Epithelial cell of esophagus (primary cell): ENCODE results near the gene MED15.

ENCODE experiments used
- DNase-seq: peaks from one replicate; pipeline ENCODE4 v3.0.0; 2010; ENCODE audit warnings: low read depth
- H3K4me3 ChIP-seq: 2 replicates; pipeline ENCODE4 v1.5.1; 2011; ENCODE audit warnings: mild to moderate bottlenecking, low read length, control low read depth
- TF ChIP-seq, protein P1 (sequence below): IDR thresholded peaks from 2 replicates; pipeline ENCODE4 v1.5.1; 2011; ENCODE audit warnings: low read depth, mild to moderate bottlenecking, low read length, control low read depth, inconsistent platforms; ENCODE audit not compliant: insufficient read depth; ENCODE audit errors: missing control alignments

MED15 gene

DNA sequence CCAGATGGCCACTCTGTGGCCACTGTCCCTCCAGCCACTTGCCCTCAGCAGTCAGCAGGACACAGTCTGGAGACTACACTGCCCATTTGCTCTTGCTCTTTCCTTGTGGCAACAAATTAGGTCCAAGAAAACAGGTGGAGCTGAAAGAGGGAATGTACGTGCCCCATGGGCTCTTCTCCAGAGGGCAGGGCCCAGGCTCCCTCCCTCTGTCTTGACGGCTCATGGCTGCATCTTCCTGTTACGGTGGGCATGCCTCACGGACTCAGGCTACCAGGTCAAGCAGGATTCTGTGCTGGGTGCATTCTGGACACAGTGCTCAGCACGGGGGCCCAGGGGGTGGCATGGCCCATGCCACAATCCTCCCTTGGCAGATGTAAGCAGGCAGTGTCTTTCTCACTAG lies 71.3 kb downstream of the MED15 start:
- TF ChIP-seq, protein P1, sequence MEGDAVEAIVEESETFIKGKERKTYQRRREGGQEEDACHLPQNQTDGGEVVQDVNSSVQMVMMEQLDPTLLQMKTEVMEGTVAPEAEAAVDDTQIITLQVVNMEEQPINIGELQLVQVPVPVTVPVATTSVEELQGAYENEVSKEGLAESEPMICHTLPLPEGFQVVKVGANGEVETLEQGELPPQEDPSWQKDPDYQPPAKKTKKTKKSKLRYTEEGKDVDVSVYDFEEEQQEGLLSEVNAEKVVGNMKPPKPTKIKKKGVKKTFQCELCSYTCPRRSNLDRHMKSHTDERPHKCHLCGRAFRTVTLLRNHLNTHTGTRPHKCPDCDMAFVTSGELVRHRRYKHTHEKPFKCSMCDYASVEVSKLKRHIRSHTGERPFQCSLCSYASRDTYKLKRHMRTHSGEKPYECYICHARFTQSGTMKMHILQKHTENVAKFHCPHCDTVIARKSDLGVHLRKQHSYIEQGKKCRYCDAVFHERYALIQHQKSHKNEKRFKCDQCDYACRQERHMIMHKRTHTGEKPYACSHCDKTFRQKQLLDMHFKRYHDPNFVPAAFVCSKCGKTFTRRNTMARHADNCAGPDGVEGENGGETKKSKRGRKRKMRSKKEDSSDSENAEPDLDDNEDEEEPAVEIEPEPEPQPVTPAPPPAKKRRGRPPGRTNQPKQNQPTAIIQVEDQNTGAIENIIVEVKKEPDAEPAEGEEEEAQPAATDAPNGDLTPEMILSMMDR: no peak
- no peak for DNase-seq
- no peak overlapping the region for H3K4me3 ChIP-seq

DNA sequence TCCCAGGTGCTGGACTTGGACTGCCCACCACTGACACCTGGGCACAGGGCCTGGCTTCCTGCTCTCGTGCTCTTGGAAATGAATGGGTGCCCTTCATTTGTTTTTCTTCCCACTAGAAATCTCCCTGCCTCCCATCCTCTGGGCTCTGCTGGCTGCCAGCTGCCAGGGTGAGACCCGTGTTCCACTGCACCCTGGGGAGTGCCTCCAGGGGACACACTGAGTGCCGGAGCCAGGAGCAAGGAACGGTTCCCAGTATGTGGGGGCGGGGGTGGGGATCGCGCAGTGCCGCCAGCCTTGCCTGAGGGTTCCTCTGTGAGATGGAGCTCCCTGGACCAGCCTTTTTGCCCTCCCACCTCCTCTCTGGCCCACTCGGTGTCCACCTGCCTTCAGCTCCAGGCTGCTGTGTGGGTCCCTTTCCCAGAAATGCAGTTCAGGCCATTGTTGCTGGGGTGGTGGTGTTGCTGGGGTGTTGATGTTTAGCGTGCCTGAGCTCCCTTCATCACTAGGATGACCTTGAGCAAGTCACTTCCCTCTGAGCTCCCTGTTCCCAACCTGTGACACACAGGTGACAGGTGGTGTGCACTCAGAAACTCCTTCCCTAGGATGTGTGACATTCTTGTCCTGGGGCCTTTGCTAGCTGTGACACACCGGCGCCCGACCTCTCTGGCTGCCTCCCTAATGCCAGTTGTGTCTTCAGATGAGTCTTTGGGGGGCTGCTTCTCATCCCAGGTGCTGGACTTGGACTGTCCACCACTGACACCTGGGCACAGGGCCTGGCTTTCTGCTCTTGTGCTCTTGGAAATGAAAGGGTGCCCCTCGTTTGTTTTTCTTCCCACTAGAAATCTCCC lies 72.1 kb downstream of the MED15 start:
- H3K4me3 ChIP-seq: no peak overlapping the region
- TF ChIP-seq, protein P1: no peak
- no peak for DNase-seq

DNA sequence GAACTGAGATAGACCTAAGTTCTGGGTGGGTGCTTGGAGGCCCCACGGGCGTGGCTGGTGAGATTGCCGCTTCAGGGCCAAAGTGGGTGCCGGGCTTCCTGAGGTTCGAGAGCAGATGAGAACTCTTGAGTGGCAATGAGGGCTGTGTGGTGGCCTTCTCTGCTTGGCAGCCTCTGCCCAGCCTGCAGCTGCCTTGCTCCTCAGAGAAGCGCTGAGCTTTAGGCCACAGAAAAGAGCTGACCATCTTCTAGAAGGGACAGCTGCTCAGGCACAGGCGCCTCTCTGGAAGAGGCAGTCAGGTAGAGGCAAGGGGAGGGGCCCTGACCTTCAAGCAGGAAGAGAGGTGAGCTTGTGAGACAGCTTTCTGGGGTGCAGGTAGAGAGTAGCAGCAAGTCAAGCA lies 72.8 kb downstream of the MED15 start:
- TF ChIP-seq, protein P1: no peak
- no peak for DNase-seq
- no peak overlapping the region for H3K4me3 ChIP-seq

DNA sequence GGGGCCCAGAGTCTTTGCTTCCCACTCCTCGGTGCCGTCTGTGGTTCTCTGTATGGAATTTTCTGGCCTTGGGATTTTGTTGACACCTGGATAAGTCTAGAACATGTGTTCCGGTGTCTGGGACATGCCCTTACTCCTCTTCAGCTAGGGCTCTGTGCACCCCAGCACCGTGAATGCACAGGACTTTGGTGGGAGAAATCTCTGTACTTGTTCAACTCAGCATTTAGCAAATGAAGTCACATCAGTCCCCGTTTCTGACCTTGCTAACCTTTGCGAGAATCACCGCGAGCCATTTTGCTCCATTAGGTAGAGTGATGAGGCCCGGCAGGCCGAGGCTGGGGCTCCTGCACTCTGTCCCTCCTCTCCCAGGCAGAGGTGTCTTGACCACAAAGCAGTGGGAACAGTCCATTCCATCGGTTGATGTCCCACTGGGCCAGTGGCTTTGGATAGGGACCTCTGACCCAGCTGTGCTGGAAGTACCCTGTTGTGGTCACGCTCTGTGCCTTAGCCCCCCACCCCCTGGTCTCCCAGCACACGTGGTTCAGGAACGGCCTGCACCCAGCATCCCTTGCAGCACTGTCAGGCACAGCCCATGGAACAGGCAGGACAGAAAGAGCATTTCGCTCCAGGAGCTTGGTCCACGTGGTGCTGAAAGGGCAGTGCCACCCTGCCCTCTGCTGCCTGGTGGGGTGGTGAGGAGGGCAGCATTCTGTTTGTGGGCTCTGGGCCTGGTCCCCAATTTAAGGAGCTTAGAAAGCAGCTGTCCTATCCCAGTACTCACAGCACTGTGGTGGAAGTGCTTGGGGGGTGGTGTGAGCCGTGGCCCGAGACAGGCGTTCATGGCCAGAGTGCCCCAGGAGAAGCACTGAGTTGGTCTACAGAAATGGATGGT lies 73.4 kb downstream of the MED15 start:
- no peak overlapping the region for H3K4me3 ChIP-seq
- DNase-seq: no peak
- TF ChIP-seq, protein P1: no peak

DNA sequence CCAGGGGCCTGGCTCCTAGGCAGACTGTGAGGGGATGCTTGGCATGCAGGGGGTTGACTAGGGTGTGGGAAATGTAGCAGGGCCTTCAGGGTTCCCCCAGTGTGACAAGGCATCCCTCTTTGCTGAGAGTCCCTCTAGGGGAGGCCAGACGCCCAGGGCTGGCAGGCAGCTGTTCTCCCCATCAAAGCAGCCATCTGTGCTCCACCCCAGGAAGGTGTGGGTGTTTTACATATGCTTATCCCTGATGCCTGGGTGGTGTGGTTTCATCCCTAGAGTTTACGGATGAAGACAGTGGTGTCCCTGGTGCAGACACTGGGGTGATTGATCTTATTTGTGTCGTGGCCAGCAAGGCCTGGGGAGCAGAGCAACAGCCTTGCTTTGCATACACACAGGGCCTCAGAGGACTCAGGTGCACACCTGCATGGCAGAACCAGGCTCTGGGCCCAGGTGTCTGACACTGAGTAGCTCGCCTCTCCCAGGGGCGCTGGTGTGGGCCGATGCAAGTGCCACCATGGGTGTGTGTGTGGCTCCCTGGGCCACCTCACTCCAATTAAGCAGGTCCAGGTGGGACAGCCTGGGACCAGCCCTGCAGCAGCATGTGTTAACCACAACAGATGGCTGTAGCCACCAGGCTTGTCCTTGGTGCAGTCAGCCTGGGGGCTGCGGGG lies 74.2 kb downstream of the MED15 start:
- TF ChIP-seq, protein P1: no peak
- H3K4me3 ChIP-seq: no peak overlapping the region
- no peak for DNase-seq

DNA sequence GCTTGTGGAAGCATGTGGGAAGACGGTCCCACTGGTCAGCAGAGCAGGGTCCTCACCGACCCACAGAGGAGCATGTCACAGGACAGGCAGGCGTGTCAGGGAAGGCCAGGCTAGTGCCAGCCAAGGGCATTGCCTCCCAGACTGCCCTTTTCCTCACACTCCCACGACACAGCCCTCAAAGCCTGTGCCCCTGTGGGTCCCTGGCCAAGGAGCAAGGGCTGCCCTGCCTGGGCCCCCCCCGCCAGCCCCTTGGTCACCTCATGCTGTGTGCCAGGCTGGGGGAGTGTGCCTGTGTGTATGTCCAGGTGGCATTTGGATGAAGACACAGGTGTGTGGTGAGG lies 74.7 kb downstream of the MED15 start:
- no peak overlapping the region for H3K4me3 ChIP-seq
- DNase-seq: no peak
- TF ChIP-seq, protein P1: no peak
